Measurements from ENCODE around the gene NPTXR.

The NPTXR gene

DNA sequence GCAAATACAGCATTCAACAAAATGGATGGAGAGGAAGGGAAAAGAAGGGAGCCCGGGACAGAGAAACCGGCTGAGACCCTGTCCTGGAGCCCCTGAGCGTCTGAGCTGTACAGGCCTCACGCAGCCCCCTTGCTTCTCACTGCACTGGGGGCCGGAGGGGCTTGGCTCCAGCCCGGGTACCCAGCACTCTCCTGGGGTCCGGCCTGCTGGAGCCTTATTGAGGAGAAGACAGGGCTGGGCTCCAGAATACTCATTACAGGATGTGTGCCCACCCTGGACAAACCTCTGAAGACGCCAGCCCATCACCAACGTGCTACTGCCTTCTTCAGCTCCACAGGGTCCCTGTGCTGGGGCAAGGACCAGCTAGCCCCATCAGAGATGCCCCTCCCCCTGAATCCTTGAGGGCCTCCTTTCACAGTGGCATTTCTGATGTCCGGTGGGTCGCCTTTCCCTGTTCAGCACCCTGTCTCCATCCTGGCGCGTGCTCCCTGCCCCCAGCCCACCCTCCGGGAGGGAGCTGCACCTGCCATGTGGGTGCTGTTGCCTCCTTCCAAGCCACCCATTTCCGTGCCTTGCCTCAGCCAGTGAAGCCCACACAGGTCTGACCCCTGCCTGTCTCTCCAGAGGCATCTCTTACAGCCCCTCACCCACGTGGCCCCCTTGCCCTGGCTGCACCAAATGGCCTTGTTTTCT lies 73.4 kb downstream of the NPTXR start:
- no peak for DNase-seq (ENCODE audit: low read depth)

Measured in ELR (cell line).